ENCODE results near the gene ATRNL1.
"Not testable (repeated sequence)": the region's sequence is repeated elsewhere in the genome, so short reads cannot be mapped to it uniquely, and the experiment has no call there.

Gene ATRNL1

GRCh38 chr10:115638246-115638645 is 545.1 kb downstream of the ATRNL1 start:
- DNase-seq = no peak

- DNase-seq = no peak
These were observed 556.1 kb downstream of the ATRNL1 start for GRCh38 chr10:115649217-115649616.

- DNase-seq = no peak
These were observed 560.3 kb downstream of the ATRNL1 start for GRCh38 chr10:115653473-115653872.

DNA sequence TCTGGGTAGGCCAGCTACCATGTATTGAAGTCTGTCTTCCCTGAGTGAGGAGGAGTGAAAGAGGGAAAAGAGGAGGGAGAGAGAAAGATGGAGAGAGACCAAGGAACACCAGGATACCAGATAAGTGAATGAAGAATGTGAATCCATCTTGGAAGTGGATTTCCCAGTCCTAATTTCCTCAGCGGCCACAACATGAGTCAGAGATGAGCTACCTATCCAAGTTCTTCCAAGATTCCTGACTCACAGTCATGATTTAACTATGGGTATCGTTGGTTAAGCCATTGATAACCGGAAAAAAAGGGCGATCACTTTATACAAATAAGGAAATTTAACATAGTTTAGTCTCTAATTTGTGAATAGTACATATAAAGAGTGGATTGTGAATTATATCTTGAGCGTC is 561.8 kb downstream of the ATRNL1 start:
- no peak for DNase-seq

DNA sequence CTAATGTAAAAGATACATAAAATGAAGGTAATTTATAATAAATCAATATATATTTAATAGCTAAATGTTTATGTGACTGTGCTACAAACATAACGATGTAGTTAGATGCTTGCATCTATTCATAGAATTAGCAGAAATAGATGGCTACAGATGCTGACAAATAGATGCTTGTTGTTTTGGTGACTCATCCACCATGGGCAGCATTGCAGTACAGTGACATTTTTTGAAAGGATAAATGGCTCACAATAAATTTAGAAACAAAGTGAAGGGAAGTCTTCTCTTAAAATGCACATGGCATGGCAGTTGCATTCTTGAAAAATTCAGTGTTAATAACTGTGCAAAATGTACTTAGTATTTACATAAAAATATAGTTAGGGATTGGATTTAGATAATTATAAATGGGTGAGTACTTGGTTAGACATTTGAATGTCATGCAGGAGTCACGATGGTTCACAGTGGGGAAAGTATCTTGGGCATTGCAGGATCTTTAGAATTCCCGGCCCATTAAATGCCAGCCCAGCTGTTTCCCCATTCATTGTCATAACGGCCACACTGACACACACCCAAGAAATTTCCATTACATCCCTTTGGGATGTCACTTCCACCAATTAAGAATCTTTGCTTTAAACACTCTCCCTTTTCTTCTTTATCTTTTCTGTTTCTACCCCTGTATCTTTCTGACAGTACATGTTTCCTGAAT is 564.1 kb downstream of the ATRNL1 start:
- DNase-seq = no peak

- DNase-seq = no peak
These were observed 566.5 kb downstream of the ATRNL1 start for GRCh38 chr10:115659616-115660015.

GRCh38 chr10:115660391-115660790 is 567.2 kb downstream of the ATRNL1 start:
- DNase-seq = no peak

- no peak for DNase-seq
These were observed 569.3 kb downstream of the ATRNL1 start for GRCh38 chr10:115662422-115662821.

- DNase-seq = no peak
These were observed 572.4 kb downstream of the ATRNL1 start for GRCh38 chr10:115665549-115665948.

GRCh38 chr10:115674496-115674895 is 581.3 kb downstream of the ATRNL1 start:
- DNase-seq = no peak

- DNase-seq = no peak
These were observed 603.6 kb downstream of the ATRNL1 start for GRCh38 chr10:115696747-115697146.

DNA sequence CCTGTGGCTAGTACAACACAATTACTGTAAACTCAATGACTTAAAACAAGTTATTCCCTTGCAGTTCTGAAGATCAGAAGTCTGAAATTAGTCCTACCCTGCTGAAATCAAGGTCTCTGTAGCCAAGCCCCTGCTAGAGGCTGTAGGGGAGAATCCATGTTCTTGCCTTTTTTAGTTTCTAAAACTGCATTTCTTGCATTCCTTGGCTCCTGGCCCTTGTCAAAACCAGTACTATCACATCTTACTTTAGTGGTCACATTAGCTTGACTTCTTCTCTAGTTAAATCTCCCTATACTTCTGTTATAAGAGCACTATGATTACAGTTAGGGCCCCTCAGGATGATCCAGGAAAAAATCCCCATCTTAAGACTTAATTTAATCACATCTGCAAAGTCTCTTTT is 612.9 kb downstream of the ATRNL1 start:
- DNase-seq = no peak

DNA sequence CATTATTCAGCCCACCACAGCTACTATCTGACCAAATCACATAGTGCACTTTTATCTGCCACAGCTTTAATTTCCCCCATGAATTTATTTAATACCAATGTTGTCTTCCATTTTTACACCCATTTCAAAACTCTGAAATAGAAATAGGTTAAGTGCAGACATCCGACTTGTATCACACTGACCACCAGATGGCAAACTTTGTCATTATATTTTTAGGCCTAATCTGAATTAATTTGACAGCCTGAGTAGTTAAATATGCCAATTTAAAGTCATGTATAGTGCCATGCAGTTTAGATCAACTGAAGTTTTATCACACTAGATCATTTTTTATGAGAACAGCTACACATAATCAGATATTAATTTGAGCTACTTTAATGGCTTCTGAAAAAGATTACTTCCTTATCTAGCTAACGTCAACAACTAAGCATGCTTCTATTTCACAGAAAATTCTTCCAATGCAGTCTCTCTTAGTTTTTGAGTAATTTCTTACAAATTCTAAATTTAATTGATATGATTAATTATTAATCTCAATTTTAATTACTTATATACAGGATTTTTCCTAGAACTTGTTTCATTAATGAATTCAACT is 613.4 kb downstream of the ATRNL1 start:
- no peak for DNase-seq

- DNase-seq = no peak
These were observed 617.0 kb downstream of the ATRNL1 start for GRCh38 chr10:115710136-115710535.

GRCh38 chr10:115711306-115711705 is 618.1 kb downstream of the ATRNL1 start:
- DNase-seq = no peak

DNA sequence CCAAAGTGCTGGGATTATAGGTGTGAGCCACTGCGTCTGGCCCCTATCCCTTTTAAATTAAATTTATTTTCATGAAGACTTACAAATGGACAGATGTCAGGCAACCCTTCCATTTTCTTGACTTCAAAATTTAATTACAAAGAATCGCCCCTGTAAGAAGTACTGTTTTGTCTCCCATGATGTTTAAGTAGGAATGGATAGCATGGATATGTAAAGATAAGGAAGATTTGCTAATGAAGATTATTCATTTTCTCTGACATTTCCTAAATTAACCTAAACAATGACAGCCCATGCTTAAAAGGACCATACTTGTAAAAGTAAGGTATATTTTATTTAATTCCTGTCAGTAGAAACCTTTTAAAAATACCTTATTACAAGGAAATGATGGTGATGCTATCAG is 627.0 kb downstream of the ATRNL1 start:
- no peak for DNase-seq

DNA sequence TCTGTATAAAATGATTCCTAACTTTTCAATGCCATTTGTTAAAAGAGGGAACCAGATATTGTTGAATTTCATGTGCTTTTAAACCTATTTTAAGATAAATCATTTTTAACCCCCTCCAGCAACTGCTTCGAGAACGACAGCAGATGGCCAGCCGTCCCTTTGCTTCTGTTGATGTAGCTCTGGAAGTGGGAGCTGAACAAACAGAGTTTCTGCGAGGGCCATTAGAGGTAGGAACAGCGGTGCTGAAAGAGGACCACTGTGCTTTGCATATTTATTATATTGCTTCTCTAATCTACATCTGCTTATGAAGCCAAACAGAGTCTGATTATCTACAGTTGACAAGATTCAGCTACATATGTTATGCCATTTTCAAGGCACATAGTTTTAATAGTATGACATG is 634.0 kb downstream of the ATRNL1 start:
- no peak for DNase-seq

- DNase-seq = no peak
These were observed 650.9 kb downstream of the ATRNL1 start for GRCh38 chr10:115744089-115744488.

GRCh38 chr10:115745943-115746342 is 652.8 kb downstream of the ATRNL1 start:
- no peak for DNase-seq

DNA sequence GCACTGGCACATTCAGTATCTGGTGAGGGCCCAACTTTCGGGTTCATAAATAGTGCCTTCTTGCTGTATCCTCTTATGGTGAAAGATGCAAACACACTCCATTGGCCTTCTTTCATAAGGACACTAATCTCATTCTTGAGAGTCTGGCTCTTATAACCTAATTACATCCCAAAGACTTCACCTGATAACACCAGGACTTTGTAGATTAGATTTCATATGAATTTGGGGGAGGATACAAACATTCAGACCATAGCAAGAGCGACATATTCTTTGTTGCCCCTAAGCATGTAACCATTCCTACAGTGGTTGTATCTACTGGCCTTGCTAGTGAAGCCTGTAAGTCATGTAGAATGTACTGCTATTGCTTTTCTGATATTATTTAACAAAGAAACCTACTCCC is 654.6 kb downstream of the ATRNL1 start:
- DNase-seq = no peak

GRCh38 chr10:115758488-115758887 is 665.3 kb downstream of the ATRNL1 start:
- not testable (repeated sequence) for DNase-seq

- DNase-seq = no peak
These were observed 667.0 kb downstream of the ATRNL1 start for GRCh38 chr10:115760131-115760530.

DNA sequence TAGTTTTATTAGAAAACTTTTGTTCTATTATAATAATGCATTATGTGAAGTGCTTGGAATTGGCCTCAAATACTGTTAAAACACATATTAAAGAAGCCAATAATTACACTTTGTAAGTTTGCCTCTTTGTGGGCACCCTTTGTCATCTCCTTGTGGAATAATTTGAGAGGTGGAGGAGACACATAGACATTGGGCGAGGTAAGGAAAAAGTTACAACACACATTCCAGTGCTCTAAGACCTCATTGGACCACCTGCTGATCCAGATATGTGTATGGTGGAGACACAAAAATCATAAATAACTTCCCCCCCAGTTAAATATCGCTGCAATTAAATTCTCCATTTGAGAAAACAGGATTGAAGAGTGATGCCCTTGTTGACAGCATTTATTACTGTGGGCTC is 668.0 kb downstream of the ATRNL1 start:
- no peak for DNase-seq

DNA sequence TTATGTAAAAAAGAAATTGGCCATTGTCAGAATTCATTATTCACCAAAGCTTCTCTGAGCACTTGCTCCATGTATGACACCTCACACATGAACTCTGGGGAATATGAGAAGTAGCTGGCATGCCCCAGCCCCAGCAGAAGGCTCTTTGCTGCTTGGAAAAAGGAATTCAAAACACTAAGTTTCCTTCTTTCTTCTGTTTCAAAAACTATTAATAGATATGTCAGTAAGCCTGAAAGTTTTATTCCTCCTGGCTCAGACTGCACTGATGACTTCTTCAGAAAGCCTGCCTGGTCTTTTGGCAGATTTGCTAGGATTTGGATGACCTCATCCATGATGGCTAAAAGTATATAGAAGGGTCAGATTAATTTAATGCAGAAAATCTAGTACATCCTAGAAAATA is 668.9 kb downstream of the ATRNL1 start:
- no peak for DNase-seq

DNA sequence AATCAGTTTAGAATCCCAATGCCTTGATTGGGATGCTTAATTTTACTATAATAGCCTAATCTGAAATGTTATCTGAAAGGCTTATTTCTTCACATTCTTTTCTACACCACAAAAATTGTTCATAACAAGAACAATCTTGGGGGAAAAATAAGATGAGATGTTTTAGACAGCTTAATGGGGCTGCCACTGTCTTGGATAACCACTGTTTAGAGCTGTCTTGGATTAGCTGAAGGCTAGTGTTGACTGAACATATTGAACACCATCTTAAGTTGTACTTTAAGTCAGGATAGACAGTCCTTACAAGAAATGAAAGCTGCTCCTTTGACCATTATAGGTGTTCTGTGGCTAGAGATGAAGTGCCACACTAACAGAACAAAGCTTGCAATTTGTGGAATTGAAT is 678.6 kb downstream of the ATRNL1 start:
- DNase-seq = no peak

Measured in NCI-H1436 treated with DMSO at 0.1 percent for 48 hours (cell line).